GM12891 (cell line): ENCODE results near the gene PPP1R12A.
"Not testable (repeated sequence)": the region's sequence is repeated elsewhere in the genome, so short reads cannot be mapped to it uniquely, and the experiment has no call there.

Experiments
- DNase-seq: peaks from one replicate; pipeline ENCODE4 v3.0.0; 2011; ENCODE audit warnings: low spot score; ENCODE audit not compliant: insufficient read length
- FAIRE-seq: peaks from 2 replicates; lab custom pipeline; 2011; peaks lifted over from hg19 to GRCh38; lab: Jason Lieb, UNC
- PAX5 ChIP-seq: IDR thresholded peaks from 2 replicates; pipeline ENCODE4 v1.6.1; 2011; ENCODE audit warnings: low read length, moderate library complexity, mild to moderate bottlenecking; ENCODE audit not compliant: insufficient read depth, severe bottlenecking
- POLR2A ChIP-seq: IDR thresholded peaks from 2 replicates; pipeline ENCODE4 v1.6.1; 2011; ENCODE audit warnings: low read depth, low read length, control low read depth
- POLR2AphosphoS5 ChIP-seq: IDR thresholded peaks from 2 replicates; pipeline ENCODE4 v1.6.1; 2011; ENCODE audit warnings: low read depth, low read length, control low read depth
- POU2F2 ChIP-seq: IDR thresholded peaks from 2 replicates; pipeline ENCODE4 v1.6.1; 2011; ENCODE audit warnings: low read depth, mild to moderate bottlenecking, control low read depth, low read length, moderate library complexity
- SPI1 ChIP-seq: IDR thresholded peaks from 2 replicates; pipeline ENCODE4 v1.6.1; 2011; ENCODE audit warnings: low read depth, low read length, control low read depth
- TAF1 ChIP-seq: IDR thresholded peaks from 2 replicates; pipeline ENCODE4 v1.6.1; 2011; ENCODE audit warnings: low read depth, low read length, control low read depth

The PPP1R12A gene

DNA sequence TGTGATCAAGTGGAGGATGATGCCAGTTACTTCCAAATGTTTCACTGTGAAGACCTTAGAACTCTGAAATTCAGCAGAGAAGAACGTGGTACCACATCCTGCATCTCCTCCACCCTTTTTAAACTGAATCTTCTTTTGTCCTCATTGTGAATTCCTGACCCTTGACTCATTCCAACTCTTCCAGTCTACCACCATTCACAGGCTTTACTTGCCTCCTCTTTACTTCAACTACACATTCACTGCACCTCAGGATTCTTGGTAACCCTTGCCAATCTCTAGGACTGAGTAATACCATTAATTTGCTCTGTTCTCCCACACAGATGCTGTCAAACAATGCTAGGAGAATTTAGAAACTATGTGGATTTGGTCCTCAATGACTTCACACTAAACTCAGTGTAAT is 37.3 kb downstream of the PPP1R12A start:
- TF ChIP-seq POU2F2 = no peak
- no peak for TF ChIP-seq TAF1
- TF ChIP-seq SPI1 = no peak
- TF ChIP-seq POLR2AphosphoS5 = no peak
- no peak for TF ChIP-seq POLR2A
- FAIRE-seq (no peak), DNase-seq (no peak)

DNA sequence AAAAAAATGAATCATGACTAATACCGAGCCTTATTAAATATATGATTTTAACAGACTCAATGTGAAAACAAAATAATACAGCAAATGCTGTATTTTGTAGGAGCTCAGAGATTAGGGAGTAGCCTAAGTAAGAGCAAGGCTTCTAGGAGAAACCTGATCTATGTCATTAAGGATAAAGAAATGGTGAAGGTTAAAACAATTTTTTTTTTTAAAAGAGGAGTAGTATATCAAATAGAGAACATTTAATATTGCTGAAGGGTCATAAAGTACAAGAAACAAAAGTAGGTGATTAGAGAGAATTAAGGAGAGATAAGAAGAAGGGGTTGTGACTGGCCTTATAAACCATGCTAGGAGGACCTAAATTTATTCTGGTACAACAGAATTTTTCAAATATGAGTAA is 39.1 kb downstream of the PPP1R12A start:
- no peak for FAIRE-seq
- no peak for DNase-seq
- TF ChIP-seq SPI1 = no peak
- TF ChIP-seq TAF1 = no peak
- TF ChIP-seq PAX5 = no peak
- TF ChIP-seq POU2F2 = no peak
- no peak for TF ChIP-seq POLR2A
- no peak for TF ChIP-seq POLR2AphosphoS5

DNA sequence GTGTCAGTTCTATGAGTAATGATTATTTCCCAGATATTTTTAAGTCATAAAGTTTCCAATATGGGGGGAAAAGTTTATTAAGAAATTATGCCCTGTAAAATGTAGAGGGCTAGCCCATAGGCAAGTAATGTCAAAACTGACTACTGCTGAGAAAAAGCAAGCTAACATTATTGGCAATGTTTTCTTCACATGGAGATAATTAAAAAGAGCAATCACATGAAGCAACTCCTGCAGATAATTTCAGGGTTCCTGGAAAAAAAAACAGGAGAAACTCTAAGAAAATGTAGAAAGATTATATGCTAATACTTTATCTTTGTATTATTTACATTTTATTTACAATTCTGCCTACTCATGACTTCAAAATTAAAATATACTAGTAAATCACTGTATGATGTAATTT is 39.8 kb downstream of the PPP1R12A start:
- DNase-seq = no peak
- TF ChIP-seq PAX5 (no peak), SPI1 (no peak), POLR2A (no peak), TAF1 (no peak), POU2F2 (no peak), POLR2AphosphoS5 (no peak)
- no peak for FAIRE-seq

DNA sequence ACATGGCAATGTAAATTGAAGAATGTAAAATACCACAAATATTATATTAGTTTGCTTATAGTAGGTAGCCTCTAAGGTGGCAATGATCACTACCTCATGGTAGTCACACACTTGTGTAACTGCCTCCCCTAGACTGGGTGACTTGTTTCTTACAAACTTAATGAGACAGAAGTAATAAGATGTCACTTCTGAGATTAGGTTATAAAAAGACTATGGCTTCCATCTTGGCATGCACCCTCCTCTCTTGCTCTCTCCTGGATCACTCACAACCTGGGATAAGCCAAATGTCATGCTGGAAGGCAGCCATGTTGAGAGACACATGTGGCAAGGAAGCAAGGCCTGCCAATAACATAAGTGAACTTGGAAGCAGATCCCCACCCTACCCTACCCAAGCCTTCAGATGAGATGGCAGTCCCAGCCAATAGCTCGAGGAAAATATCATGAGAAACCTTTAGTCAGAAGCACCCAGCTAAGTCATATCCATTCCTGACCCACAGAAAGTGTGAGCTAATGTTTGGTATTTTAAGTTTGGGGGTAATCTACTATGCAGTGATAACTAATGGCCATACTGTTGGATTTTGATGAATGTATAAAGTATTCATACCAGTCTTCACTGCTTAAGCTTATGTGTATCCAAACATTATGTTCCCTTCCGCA is 43.3 kb downstream of the PPP1R12A start:
- FAIRE-seq (no peak), DNase-seq (no peak)
- no peak for TF ChIP-seq TAF1
- TF ChIP-seq POLR2A = no peak
- no peak for TF ChIP-seq PAX5
- TF ChIP-seq POU2F2 = no peak
- TF ChIP-seq POLR2AphosphoS5 = no peak

DNA sequence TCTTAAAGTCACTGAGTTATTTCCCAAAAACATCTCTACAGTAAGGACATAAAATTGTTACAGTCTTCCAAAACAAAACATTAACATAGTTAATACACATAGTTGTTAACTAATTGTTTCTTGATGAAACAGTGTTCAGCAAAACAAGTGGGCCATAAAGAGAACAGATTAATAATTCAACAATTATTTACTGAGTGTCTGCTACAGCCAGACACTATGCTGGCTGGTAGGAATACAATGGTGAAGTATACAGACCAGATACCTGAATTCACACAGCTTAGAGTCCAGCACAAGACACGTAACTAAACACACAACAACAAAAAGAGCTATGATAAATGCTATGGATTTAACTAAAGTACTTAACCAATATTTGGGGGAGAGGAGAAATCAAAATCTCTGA is 47.0 kb downstream of the PPP1R12A start:
- no peak for TF ChIP-seq SPI1
- DNase-seq = no peak
- FAIRE-seq = no peak

DNA sequence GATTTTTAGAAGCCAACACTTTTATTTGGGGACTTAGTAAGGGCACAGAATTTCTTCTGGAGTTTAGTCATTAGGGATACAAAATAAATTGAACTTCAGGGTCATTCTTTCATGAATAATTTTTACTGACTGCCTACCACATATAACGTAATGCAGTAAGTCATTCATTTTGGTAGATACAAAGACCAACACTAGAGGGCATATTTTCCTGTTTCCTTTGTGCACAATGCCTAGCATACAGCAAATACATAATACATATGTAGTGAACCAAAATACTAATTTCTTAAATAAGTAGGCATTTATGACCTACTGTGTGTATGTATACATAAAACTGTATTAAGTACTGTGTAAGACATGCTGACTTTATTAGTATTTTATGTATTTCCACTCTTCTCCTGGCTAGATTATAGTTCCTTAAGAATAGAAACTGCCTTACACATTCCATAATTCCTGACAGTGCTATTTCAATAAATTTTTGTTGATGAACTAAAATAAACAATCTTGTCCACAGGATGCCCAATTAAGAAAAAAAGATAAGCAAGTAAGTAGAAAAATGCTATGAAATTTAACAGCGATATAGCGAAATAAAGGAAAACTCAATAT is 47.9 kb downstream of the PPP1R12A start:
- no peak for DNase-seq
- no peak for TF ChIP-seq POU2F2
- no peak for TF ChIP-seq PAX5
- TF ChIP-seq POLR2AphosphoS5 = no peak
- TF ChIP-seq TAF1 = no peak
- no peak for TF ChIP-seq SPI1
- no peak for TF ChIP-seq POLR2A
- FAIRE-seq = peak; percentile 61

DNA sequence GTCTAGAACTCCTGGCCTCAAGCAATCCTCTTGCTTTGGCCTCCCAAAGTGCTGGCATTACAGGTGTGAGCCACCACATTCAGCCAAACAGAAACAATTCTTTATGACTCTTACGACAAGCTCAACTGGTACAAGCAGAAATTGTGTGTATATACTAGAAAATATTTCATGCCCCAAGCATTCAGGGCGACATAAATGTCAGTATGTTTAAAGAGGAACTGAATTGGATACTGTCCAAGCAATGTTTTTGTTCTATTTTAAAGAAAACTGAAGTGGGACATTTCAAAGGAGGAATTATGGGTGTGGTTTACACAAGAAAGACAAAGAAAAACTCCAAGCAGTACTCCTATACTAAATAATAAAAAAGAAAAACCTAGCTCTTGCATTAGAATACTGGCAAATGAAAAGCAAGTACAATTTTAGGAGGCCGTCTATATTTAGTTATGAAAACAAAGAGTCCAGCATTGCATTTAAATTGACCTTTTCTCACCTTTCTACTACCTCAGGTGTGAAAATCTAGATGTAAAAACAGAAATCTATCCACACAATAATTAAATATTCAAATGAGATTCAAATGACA is 48.9 kb downstream of the PPP1R12A start:
- DNase-seq = no peak
- FAIRE-seq = peak; percentile 5
- TF ChIP-seq PAX5 (no peak), POLR2A (no peak), POLR2AphosphoS5 (no peak), TAF1 (no peak), SPI1 (no peak), POU2F2 (no peak)

DNA sequence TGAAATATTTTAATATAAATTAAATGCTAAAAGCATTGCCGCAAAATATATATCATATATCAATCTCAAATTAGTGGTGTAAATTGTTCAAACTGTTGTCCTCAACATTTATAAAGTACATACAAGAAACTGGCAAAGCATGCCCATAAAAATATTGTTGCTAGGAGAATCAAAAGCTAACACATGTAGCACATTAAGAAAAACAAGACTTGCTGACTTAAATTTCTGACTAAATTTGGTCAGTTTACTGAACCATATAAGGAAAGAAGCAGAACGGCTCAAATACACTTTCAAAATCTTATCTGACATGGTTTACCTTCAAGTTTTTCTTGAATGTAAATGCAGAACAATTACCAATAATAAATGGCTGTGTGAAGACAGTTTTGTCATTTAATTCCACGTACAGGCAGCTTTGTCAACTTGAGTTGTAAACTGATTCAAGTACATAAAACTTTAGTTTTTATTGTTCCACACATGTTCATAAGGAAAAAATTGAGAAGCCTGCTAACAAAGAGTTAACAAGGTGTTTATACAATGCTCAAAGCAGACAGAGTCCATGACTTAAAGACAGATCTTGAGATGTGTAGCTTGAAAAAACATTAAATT is 50.4 kb downstream of the PPP1R12A start:
- TF ChIP-seq POLR2AphosphoS5 = no peak
- no peak for TF ChIP-seq PAX5
- no peak for TF ChIP-seq TAF1
- TF ChIP-seq POLR2A = no peak
- no peak for TF ChIP-seq SPI1
- DNase-seq (no peak), FAIRE-seq (no peak)

DNA sequence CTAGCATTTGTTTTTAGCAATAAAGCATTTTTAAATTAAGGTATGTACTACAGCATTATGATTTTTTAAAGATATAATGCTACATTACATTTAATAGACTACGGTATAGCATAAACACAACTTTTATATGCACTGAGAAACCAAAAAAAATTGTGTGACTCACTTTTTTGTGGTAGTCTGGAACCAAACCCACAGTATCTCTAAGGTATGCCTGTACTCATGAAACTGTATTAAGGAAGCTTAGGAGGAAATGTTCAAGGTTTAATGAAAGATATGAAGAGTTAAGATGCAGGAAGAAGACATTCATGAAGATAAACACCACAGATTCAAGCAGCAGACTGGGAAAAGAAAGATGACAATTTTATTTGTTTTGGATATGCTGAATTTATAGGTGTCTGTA is 51.7 kb downstream of the PPP1R12A start:
- DNase-seq = no peak
- FAIRE-seq = no peak
- TF ChIP-seq TAF1 (no peak), POLR2AphosphoS5 (no peak), POU2F2 (no peak), POLR2A (no peak), PAX5 (no peak), SPI1 (no peak)

DNA sequence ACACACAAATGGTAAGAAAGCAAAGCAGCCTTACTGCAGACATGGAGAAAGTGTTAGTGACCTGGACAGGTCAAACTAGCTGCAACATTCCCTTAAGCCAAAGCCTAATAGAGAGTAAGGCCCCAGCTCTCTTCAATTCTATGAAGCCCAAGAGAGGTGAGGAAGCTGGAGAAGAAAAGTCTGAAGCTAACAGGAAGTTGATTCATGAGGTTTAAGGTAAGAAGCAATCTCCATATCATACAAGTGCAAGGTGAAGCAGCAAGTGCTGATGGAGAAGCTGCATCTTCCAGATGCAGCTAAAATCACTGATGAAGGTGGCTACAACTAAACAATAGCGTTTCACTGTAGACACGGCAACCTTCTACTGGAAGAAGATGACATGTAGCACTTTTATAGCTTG is 53.5 kb downstream of the PPP1R12A start:
- no peak for TF ChIP-seq POLR2A
- no peak for TF ChIP-seq PAX5
- no peak for TF ChIP-seq POLR2AphosphoS5
- TF ChIP-seq SPI1 = no peak
- no peak for TF ChIP-seq POU2F2
- TF ChIP-seq TAF1 = no peak
- DNase-seq (no peak), FAIRE-seq (no peak)

DNA sequence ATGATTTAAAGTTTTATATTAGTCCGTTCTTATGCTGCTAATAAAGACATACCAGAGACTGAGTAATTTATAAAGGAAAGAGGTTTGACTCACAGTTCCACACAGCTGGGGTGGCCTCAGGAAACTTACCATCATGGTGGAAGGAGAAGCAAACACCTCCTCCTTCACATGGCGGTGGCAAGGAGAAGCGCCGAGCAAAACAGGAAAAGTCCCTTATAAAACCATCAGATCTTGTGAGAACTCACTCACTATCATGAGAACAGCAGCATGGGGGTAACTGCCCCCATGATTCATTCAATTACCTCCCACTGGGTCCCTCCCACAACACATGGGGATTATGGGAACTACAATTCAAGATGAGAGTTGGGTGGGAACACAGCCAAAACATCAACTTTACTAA is 56.4 kb downstream of the PPP1R12A start:
- not testable (repeated sequence) for FAIRE-seq, DNase-seq
